Mesendoderm (in vitro differentiated cells): ENCODE results near the gene BOD1L1.

ENCODE experiments used
- DNase-seq: peaks from one replicate; pipeline ENCODE4 v3.0.0; 2013
- H2AK5ac ChIP-seq: 2 replicates; pipeline ENCODE4 v1.6.1; 2013; ENCODE audit warnings: low read length, inconsistent platforms
- H2BK120ac ChIP-seq: 2 replicates; pipeline ENCODE4 v1.6.1; 2013; ENCODE audit warnings: low read depth, mild to moderate bottlenecking, low read length, moderate library complexity, mixed read lengths
- H2BK15ac ChIP-seq: replicated peaks from 2 replicates; pipeline ENCODE4 v1.6.1; 2013; ENCODE audit warnings: low read depth, mild to moderate bottlenecking, moderate library complexity
- H2BK5ac ChIP-seq: 2 replicates; pipeline ENCODE4 v1.6.1; 2013; ENCODE audit warnings: low read length, inconsistent platforms
- H3K18ac ChIP-seq: 2 replicates; pipeline ENCODE4 v1.6.1; 2013; ENCODE audit warnings: mild to moderate bottlenecking, low read length, mixed read lengths
- H3K23ac ChIP-seq: one replicate; pipeline ENCODE4 v1.6.1; 2013; ENCODE audit warnings: low read length
- H3K27ac ChIP-seq: 2 replicates; pipeline ENCODE4 v1.5.1; 2013; ENCODE audit warnings: low read depth, mild to moderate bottlenecking, inconsistent platforms, low read length, moderate library complexity
- H3K27me3 ChIP-seq: 2 replicates; pipeline ENCODE4 v1.6.1; 2013; ENCODE audit warnings: low read length, control low read depth, mild to moderate bottlenecking, inconsistent platforms; ENCODE audit not compliant: insufficient read depth, poor library complexity
- H3K36me3 ChIP-seq: 2 replicates; pipeline ENCODE4 v1.6.1; 2013; ENCODE audit warnings: low read length, inconsistent platforms; ENCODE audit not compliant: control insufficient read depth, insufficient read depth
- H3K4ac ChIP-seq: one replicate; pipeline ENCODE4 v1.6.1; 2013; ENCODE audit warnings: low read depth, mild to moderate bottlenecking, low read length, moderate library complexity
- H3K4me1 ChIP-seq: 2 replicates; pipeline ENCODE4 v1.6.1; 2013; ENCODE audit warnings: low read depth, low read length, inconsistent platforms; ENCODE audit not compliant: control insufficient read depth
- H3K4me2 ChIP-seq: 2 replicates; pipeline ENCODE4 v1.6.1; 2013; ENCODE audit warnings: low read length
- H3K4me3 ChIP-seq: 2 replicates; pipeline ENCODE4 v1.5.1; 2013; ENCODE audit warnings: mild to moderate bottlenecking, low read length
- H3K56ac ChIP-seq: one replicate; pipeline ENCODE4 v1.6.1; 2013; ENCODE audit warnings: low read length
- H3K79me1 ChIP-seq: 2 replicates; pipeline ENCODE4 v1.6.1; 2013; ENCODE audit warnings: low read length, inconsistent platforms
- H3K79me2 ChIP-seq: 2 replicates; pipeline ENCODE4 v1.6.1; 2013; ENCODE audit warnings: mild to moderate bottlenecking, low read length; ENCODE audit not compliant: control insufficient read depth, insufficient read depth
- H3K9ac ChIP-seq: 2 replicates; pipeline ENCODE4 v1.6.1; 2013; ENCODE audit warnings: low read length, inconsistent platforms
- H4K5ac ChIP-seq: one replicate; pipeline ENCODE4 v1.6.1; 2013; ENCODE audit warnings: low read length
- H4K8ac ChIP-seq: one replicate; pipeline ENCODE4 v1.6.1; 2013; ENCODE audit warnings: low read depth, mild to moderate bottlenecking, control low read depth, low read length, moderate library complexity
- WGBS: extraction: QIAGEN DNeasy Blood & Tissue Kit; methylation state at CpG from one replicate; pipeline ENCODE4 v1.1.7; 2013; ENCODE audit warnings: low lambda C conversion rate, missing lambda C conversion rate; ENCODE audit not compliant: insufficient coverage; ENCODE audit errors: extremely low coverage; 5-methylcytosine and 5-hydroxymethylcytosine counted together

Gene BOD1L1

GRCh38 chr4:13539047-13539618 is 88.4 kb downstream of the BOD1L1 start:
- no peak overlapping the region for H2BK120ac ChIP-seq
- no peak overlapping the region for H3K9ac ChIP-seq
- H2AK5ac ChIP-seq = no peak overlapping the region
- no CpG with 5 or more reads among the region's 23 CpGs for WGBS
- no peak overlapping the region for H4K8ac ChIP-seq
- H3K36me3 ChIP-seq = no peaks in the 10 kb centered on the region
- no peak overlapping the region for H3K27ac ChIP-seq
- no peak overlapping the region for H3K4ac ChIP-seq
- no peak overlapping the region for H2BK15ac ChIP-seq
- H3K4me2 ChIP-seq = no peak overlapping the region
- H3K79me1 ChIP-seq = no peaks in the 10 kb centered on the region
- H3K56ac ChIP-seq = no peak overlapping the region
- H3K18ac ChIP-seq = no peak overlapping the region
- peaks cover 95% of the 10 kb centered on the region for H3K27me3 ChIP-seq
- no peak overlapping the region for H2BK5ac ChIP-seq
- H3K23ac ChIP-seq = no peak overlapping the region
- no peaks in the 10 kb centered on the region for H3K79me2 ChIP-seq
- DNase-seq = no peak
- H3K4me1 ChIP-seq = peaks cover 2% of the 10 kb centered on the region
- no peak overlapping the region for H4K5ac ChIP-seq
- no peak overlapping the region for H3K4me3 ChIP-seq

- no peak overlapping the region for H3K9ac ChIP-seq
- no peaks in the 10 kb centered on the region for H3K79me1 ChIP-seq
- WGBS = no CpG with 5 or more reads among the region's 16 CpGs
Observed at GRCh38 chr4:13538427-13538973, 89.0 kb downstream of the BOD1L1 start.

GRCh38 chr4:13537832-13538177 is 89.7 kb downstream of the BOD1L1 start:
- H3K27ac ChIP-seq = no peak overlapping the region
- H2BK5ac ChIP-seq = no peak overlapping the region
- no peak overlapping the region for H3K9ac ChIP-seq
- H3K36me3 ChIP-seq = no peaks in the 10 kb centered on the region
- no peak overlapping the region for H4K8ac ChIP-seq
- no peak overlapping the region for H3K4me3 ChIP-seq
- H3K4ac ChIP-seq = no peak overlapping the region
- H3K79me1 ChIP-seq = no peaks in the 10 kb centered on the region
- H2BK120ac ChIP-seq = no peak overlapping the region
- H3K18ac ChIP-seq = no peak overlapping the region
- no CpG with 5 or more reads among the region's 10 CpGs for WGBS
- no peak overlapping the region for H3K56ac ChIP-seq
- DNase-seq = no peak
- H3K4me2 ChIP-seq = no peak overlapping the region
- H2BK15ac ChIP-seq = no peak overlapping the region
- no peak overlapping the region for H3K23ac ChIP-seq
- no peak overlapping the region for H4K5ac ChIP-seq
- H3K27me3 ChIP-seq = peaks cover 94% of the 10 kb centered on the region
- peaks cover 2% of the 10 kb centered on the region for H3K4me1 ChIP-seq
- no peak overlapping the region for H2AK5ac ChIP-seq
- no peaks in the 10 kb centered on the region for H3K79me2 ChIP-seq

More at GRCh38 chr4:13538427-13538973, 89.0 kb downstream of the BOD1L1 start:
- no peak overlapping the region for H3K4ac ChIP-seq
- no peak overlapping the region for H2BK120ac ChIP-seq
- no peaks in the 10 kb centered on the region for H3K36me3 ChIP-seq
- no peak overlapping the region for H4K5ac ChIP-seq
- no peak overlapping the region for H3K23ac ChIP-seq
- H3K4me1 ChIP-seq = peaks cover 2% of the 10 kb centered on the region
- no peak overlapping the region for H3K27ac ChIP-seq
- DNase-seq = no peak
- H3K4me2 ChIP-seq = no peak overlapping the region
- no peak overlapping the region for H2BK15ac ChIP-seq
- H3K27me3 ChIP-seq = peaks cover 95% of the 10 kb centered on the region
- H2BK5ac ChIP-seq = no peak overlapping the region
- no peak overlapping the region for H4K8ac ChIP-seq
- H3K56ac ChIP-seq = no peak overlapping the region
- no peaks in the 10 kb centered on the region for H3K79me2 ChIP-seq
- H3K4me3 ChIP-seq = no peak overlapping the region
- no peak overlapping the region for H2AK5ac ChIP-seq
- H3K18ac ChIP-seq = no peak overlapping the region

- Histone ChIP-seq H3K18ac (no peak overlapping the region), H2BK120ac (no peak overlapping the region), H3K27ac (no peak overlapping the region), H3K56ac (no peak overlapping the region), H3K36me3 (no peaks in the 10 kb centered on the region), H3K27me3 (peaks cover 94% of the 10 kb centered on the region), H3K4me1 (peaks cover 2% of the 10 kb centered on the region), H3K4ac (no peak overlapping the region), H4K8ac (no peak overlapping the region), H3K4me3 (no peak overlapping the region), H4K5ac (no peak overlapping the region), H3K79me2 (no peaks in the 10 kb centered on the region), H2BK15ac (no peak overlapping the region), H3K9ac (no peak overlapping the region), H2AK5ac (no peak overlapping the region), H2BK5ac (no peak overlapping the region), H3K4me2 (no peak overlapping the region), H3K23ac (no peak overlapping the region), H3K79me1 (no peaks in the 10 kb centered on the region)
- no peak for DNase-seq
- no CpG with 5 or more reads among the region's 34 CpGs for WGBS
Observed at GRCh38 chr4:13537011-13537831, 90.3 kb downstream of the BOD1L1 start.

GRCh38 chr4:13536607-13537006 is 90.9 kb downstream of the BOD1L1 start:
- Histone ChIP-seq H4K5ac (no peak overlapping the region), H3K27me3 (peaks cover 93% of the 10 kb centered on the region), H3K36me3 (no peaks in the 10 kb centered on the region), H2BK5ac (no peak overlapping the region), H3K4me2 (no peak overlapping the region), H3K4me1 (peaks cover 3% of the 10 kb centered on the region), H3K9ac (no peak overlapping the region), H2BK120ac (no peak overlapping the region), H3K4me3 (no peak overlapping the region), H3K79me2 (no peaks in the 10 kb centered on the region), H3K79me1 (no peaks in the 10 kb centered on the region), H4K8ac (no peak overlapping the region), H3K56ac (no peak overlapping the region), H3K4ac (no peak overlapping the region), H3K27ac (no peak overlapping the region), H2AK5ac (no peak overlapping the region), H3K18ac (no peak overlapping the region), H3K23ac (no peak overlapping the region), H2BK15ac (no peak overlapping the region)
- no peak for DNase-seq
- WGBS = no CpG with 5 or more reads among the region's 6 CpGs
